Left ventricle myocardium inferior (tissue), 1 donor: Measurements from ENCODE around the gene MYOF. TPM values are rescaled to one million over a fixed set of nuclear protein-coding genes. Genes with fewer than 3 reads are reported as not detected.

Experiments
- DNase-seq: peaks from one replicate; pipeline ENCODE4 v3.0.0-alpha.2; 2020
- H3K27ac ChIP-seq: fragments of 200-600 bp; replicated peaks from 2 replicates; pipeline ENCODE4 v1.8.0; 2021
- H3K27me3 ChIP-seq: fragments of 200-600 bp; 2 replicates; pipeline ENCODE4 v1.8.0; 2021; ENCODE audit warnings: low read depth
- H3K36me3 ChIP-seq: fragments of 200-600 bp; 2 replicates; pipeline ENCODE4 v1.8.0; 2021
- H3K4me1 ChIP-seq: fragments of 200-600 bp; 2 replicates; pipeline ENCODE4 v1.8.0; 2021
- H3K4me3 ChIP-seq: fragments of 200-600 bp; 2 replicates; pipeline ENCODE4 v1.8.0; 2021; ENCODE audit warnings: mild to moderate bottlenecking, moderate library complexity
- H3K9me3 ChIP-seq: fragments of 200-600 bp; replicated peaks from 2 replicates; pipeline ENCODE4 v1.8.0; 2021
- CTCF ChIP-seq: fragments of 200-600 bp; IDR thresholded peaks from 2 replicates; pipeline ENCODE4 v1.8.0; 2021; ENCODE audit warnings: antibody characterized with exemption, mild to moderate bottlenecking, borderline replicate concordance
- intact Hi-C: fragments of 100-400 bp; cut with micrococcal nuclease; formaldehyde crosslinking; loops from one replicate; pipeline ENCODE4 v1.11.0; 2022
- total RNA-seq: library from RNA; stranded (reverse); fragmentation: NEBNext Ultra II Directional; extraction: Animal tissue kit (Norgen Biotek cat#: 25700); gene quantifications from one replicate; pipeline ENCODE4 v1.2.1, GENCODE V29; 2021
- donor health status: DM: no; HTN: yes; CAD: no; lungs with severe emphysema.

Gene MYOF
- total RNA-seq, 1 donor from 2014 or later, result 43.6 TPM

- Histone ChIP-seq H3K27ac (peak overlapping the region; percentile 66), H3K9me3 (no peaks in the 10 kb centered on the region), H3K27me3 (no peaks in the 10 kb centered on the region), H3K4me3 (peak overlapping the region; percentile 44), H3K36me3 (no peaks in the 10 kb centered on the region), H3K4me1 (peaks cover 49% of the 10 kb centered on the region)
- intact Hi-C loops, result no loop called here
- TF ChIP-seq CTCF, result no peak
- DNase-seq, result no peak
These were observed 88.9 kb downstream of the MYOF start for GRCh38 chr10:93393211-93393610.

- Histone ChIP-seq H3K4me1 (peaks cover 53% of the 10 kb centered on the region), H3K36me3 (peaks cover 7% of the 10 kb centered on the region), H3K4me3 (peak overlapping the region; percentile 44), H3K27ac (peak overlapping the region; percentile 66), H3K9me3 (no peaks in the 10 kb centered on the region), H3K27me3 (no peaks in the 10 kb centered on the region)
- DNase-seq, result no peak
- intact Hi-C loops, result no loop called here
- no peak for TF ChIP-seq CTCF
These were observed 90.0 kb downstream of the MYOF start for GRCh38 chr10:93392121-93392520.

GRCh38 chr10:93390306-93391090, 91.6 kb downstream of the MYOF start:
- intact Hi-C loops, result no loop called here
- Histone ChIP-seq H3K36me3 (peaks cover 10% of the 10 kb centered on the region), H3K27me3 (no peaks in the 10 kb centered on the region), H3K4me1 (peaks cover 48% of the 10 kb centered on the region), H3K9me3 (no peaks in the 10 kb centered on the region), H3K4me3 (no peak overlapping the region), H3K27ac (peak overlapping the region; percentile 25)
- no peak for TF ChIP-seq CTCF
- DNase-seq, result no peak

- H3K36me3 ChIP-seq, result peaks cover 16% of the 10 kb centered on the region
- DNase-seq, result peak; percentile 19
These were observed 95.3 kb downstream of the MYOF start for GRCh38 chr10:93386631-93387369.

DNA sequence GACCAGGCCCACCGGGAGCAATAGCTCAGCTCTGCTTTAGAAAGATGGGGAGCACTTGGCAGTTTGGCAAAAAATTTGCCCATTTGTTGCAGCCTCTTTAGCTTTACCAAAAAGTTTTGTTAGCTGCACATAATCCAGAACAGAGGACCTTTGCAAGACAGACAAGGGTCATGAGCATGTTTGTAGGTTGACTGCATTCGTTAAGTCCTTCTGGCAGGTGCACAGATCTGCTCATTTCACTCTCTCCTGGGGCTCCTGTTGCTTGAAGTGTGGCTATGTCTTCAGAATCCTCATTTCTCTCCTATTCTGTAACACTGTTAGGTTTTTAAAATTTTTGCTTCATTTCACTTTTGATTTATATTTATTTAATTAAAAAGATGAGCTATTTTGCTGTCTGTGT, 96.8 kb downstream of the MYOF start:
- no peaks in the 10 kb centered on the region for H3K9me3 ChIP-seq
- no peaks in the 10 kb centered on the region for H3K27me3 ChIP-seq
- peaks cover 26% of the 10 kb centered on the region for H3K4me1 ChIP-seq
- no peak overlapping the region for H3K4me3 ChIP-seq
- H3K27ac ChIP-seq, result no peak overlapping the region
- no peak for DNase-seq
- no peak for TF ChIP-seq CTCF
- intact Hi-C loops, result no loop called here
- H3K36me3 ChIP-seq, result peaks cover 28% of the 10 kb centered on the region

More at GRCh38 chr10:93386631-93387369, 95.3 kb downstream of the MYOF start:
- peak; percentile 19 for TF ChIP-seq CTCF
- Histone ChIP-seq H3K27ac (peak overlapping the region; percentile 78), H3K27me3 (no peaks in the 10 kb centered on the region), H3K4me1 (peaks cover 35% of the 10 kb centered on the region), H3K4me3 (peak overlapping the region; percentile 33), H3K9me3 (no peaks in the 10 kb centered on the region)
- intact Hi-C loops, result no loop called here
